Measurements from ENCODE around the gene MPO. TPM values are rescaled to one million over a fixed set of nuclear protein-coding genes. Genes with fewer than 3 reads are reported as not detected.

MPO gene
- total and polyA plus RNA-seq, 2 donors (not counting 3 experiments of a cell fraction or from before 2014, with no cell fraction given) = not detected

- Histone ChIP-seq H3K9ac (replicated peaks; ENCODE audit: extremely low read depth, insufficient read depth, low read length) (no peak overlapping the region), H2AFZ (ENCODE audit: low read depth, low read length) (no peak overlapping the region), H3K4me1 (ENCODE audit: control insufficient read depth, extremely low read depth, insufficient read depth, low read length) (no peaks in the 10 kb centered on the region), H3K27me3 (ENCODE audit: control insufficient read depth in 2 of 2, insufficient read depth in 2 of 2, low read length in 2 of 2) (peaks cover 2 to 6% of the 10 kb centered on the region in 2 experiments), H3K9me3 (replicated peaks; ENCODE audit: control insufficient read depth, insufficient read depth, low read length) (no peaks in the 10 kb centered on the region), H3K27ac (ENCODE audit: insufficient read depth, low read depth, low read length) (no peak overlapping the region), H3K9me1 (replicated peaks; ENCODE audit: control insufficient read depth, extremely low read depth, insufficient read depth, low read length) (no peaks in the 10 kb centered on the region), H3K79me2 (ENCODE audit: control insufficient read depth, insufficient read depth, low read length) (no peaks in the 10 kb centered on the region), H3K36me3 (ENCODE audit: control insufficient read depth in 2 of 2, extremely low read depth in 1 of 2, insufficient read depth in 2 of 2, low read length in 2 of 2) (no peaks in the 10 kb centered on the region), H3K4me3 (replicated peaks in 1 of 3; ENCODE audit: insufficient read depth in 1 of 3, low read depth in 1 of 3, low read length in 3 of 3) (no peak overlapping the region), H3K4me2 (ENCODE audit: insufficient read depth, low read length) (no peak overlapping the region), H4K20me1 (replicated peaks; ENCODE audit: control insufficient read depth, extremely low read depth, insufficient read depth, low read length) (no peaks in the 10 kb centered on the region)
- DNase-seq (ENCODE audit: low read depth, low spot score) (no peak), FAIRE-seq (no peak)
- dilution Hi-C loops (cut with MboI; ENCODE audit: extremely low pct_ligation_motif_present, low sequenced_read_pairs) = no loop called here
- no peak for TF ChIP-seq EZH2 (IDR thresholded peaks at IDR 0.05; ENCODE audit: borderline replicate concordance, low read depth, low read length, severe bottlenecking)
- TF ChIP-seq GATA2 (IDR thresholded peaks at IDR 0.05; ENCODE audit: insufficient read depth, insufficient read length, low read depth, low read length) = no peak
- TF ChIP-seq POLR2A (IDR thresholded peaks at IDR 0.05; ENCODE audit: low read depth, low read length) = no peak
- no peak for TF ChIP-seq CTCF (IDR thresholded peaks at IDR 0.05; ENCODE audit: extremely low read depth in 1 of 2, insufficient read depth in 1 of 2, low read depth in 1 of 2, low read length in 2 of 2)
- no peak for TF ChIP-seq JUN (IDR thresholded peaks at IDR 0.05; ENCODE audit: borderline replicate concordance, insufficient read depth, insufficient read length, low read depth)
- TF ChIP-seq MAX (IDR thresholded peaks at IDR 0.05; ENCODE audit: insufficient read depth, insufficient read length) = no peak
- CTCF ChIA-PET = interaction anchor here (1.2 to 1.6 kb wide), 3 partner anchors 11 to 29 kb away, joined by 3 to 5 read pairs (median 4); no protein-coding TSS in a partner anchor
- intact Hi-C loops (cut with micrococcal nuclease) = no loop called here
- POLR2A ChIA-PET = no interaction called here
- no TSS peak for BruUV-seq (replicated peaks)
Measured at GRCh38 chr17:58275417-58275816, 5.3 kb downstream of the MPO start.

Data from endothelial cell of umbilical vein (primary cell).